H1 (cell line): ENCODE measurements around the gene SCAMP4. TPM values are rescaled to one million over a fixed set of nuclear protein-coding genes. Genes with fewer than 3 reads are reported as not detected.

Source experiments
- CTCF ChIA-PET: fragments of 300-600 bp; sonication (Branson Sonifier 250); formaldehyde crosslinking; loops from one replicate; lab custom pipeline; 2021; ENCODE audit not compliant: partially characterized antibody; lab: Charles Lee
- POLR2A ChIA-PET: fragments of 300-600 bp; sonication (Branson Sonifier 250); formaldehyde crosslinking; loops from one replicate; lab custom pipeline; 2021; ENCODE audit warnings: inconsistent platforms; ENCODE audit not compliant: partially characterized antibody; lab: Charles Lee
- DNase-seq, 2 experiments: peaks; one replicate each; pipeline versions ENCODE4 v3.0.0 to v3.0.0-alpha.2; 2010 to 2022; ENCODE audit warnings: low spot score in 2 of 2, low read depth in 1 of 2, mixed read lengths in 1 of 2
- FAIRE-seq: peaks from 2 replicates; lab custom pipeline; 2011; peaks lifted over from hg19 to GRCh38; lab: Jason Lieb, UNC
- H2AFZ ChIP-seq: 2 replicates; pipeline ENCODE4 v1.8.1; 2012; ENCODE audit warnings: low read length, inconsistent platforms
- H2AK5ac ChIP-seq: 2 replicates; pipeline ENCODE4 v1.6.1; 2013; ENCODE audit warnings: low read depth, low read length
- H2BK120ac ChIP-seq: replicated peaks from 2 replicates; pipeline ENCODE3; 2013; ENCODE audit warnings: low read depth, low read length, inconsistent platforms
- H2BK12ac ChIP-seq: 2 replicates; pipeline ENCODE4 v1.6.1; 2013; ENCODE audit warnings: low read depth, low read length
- H2BK15ac ChIP-seq: 2 replicates; pipeline ENCODE4 v1.6.1; 2013; ENCODE audit warnings: low read length
- H2BK20ac ChIP-seq: 2 replicates; pipeline ENCODE4 v1.6.1; 2013; ENCODE audit warnings: low read length
- H2BK5ac ChIP-seq: 2 replicates; pipeline ENCODE4 v1.6.1; 2013; ENCODE audit warnings: low read depth, low read length
- H3K14ac ChIP-seq: 2 replicates; pipeline ENCODE4 v1.6.1; 2013; ENCODE audit warnings: inconsistent platforms; ENCODE audit not compliant: insufficient read length
- H3K18ac ChIP-seq: 2 replicates; pipeline ENCODE4 v1.6.1; 2013; ENCODE audit warnings: low read length; ENCODE audit errors: extremely low read depth
- H3K23ac ChIP-seq: 2 replicates; pipeline ENCODE4 v1.6.1; 2013; ENCODE audit warnings: inconsistent platforms; ENCODE audit not compliant: insufficient read length
- H3K23me2 ChIP-seq: 2 replicates; pipeline ENCODE4 v1.6.1; 2013; ENCODE audit warnings: low read depth, low read length
- H3K27ac ChIP-seq: 2 replicates; pipeline ENCODE4 v1.6.1; 2011; ENCODE audit warnings: low read depth, low read length, inconsistent platforms
- H3K27me3 ChIP-seq, 4 experiments: replicated peaks in 1 of 4; 1 replicate in 1 of 4; 2 replicates in 3 of 4; pipeline versions ENCODE4 v1.6.1 to v1.8.1; 2011 to 2013; ENCODE audit warnings: low read length in 3 of 4, mild to moderate bottlenecking in 3 of 4, inconsistent platforms in 2 of 4, mixed read lengths in 2 of 4, moderate library complexity in 1 of 4; ENCODE audit not compliant: control insufficient read depth in 3 of 4, insufficient read depth in 3 of 4; ENCODE audit errors: extremely low read depth in 1 of 4
- H3K36me3 ChIP-seq, 4 experiments: 2 replicates each; pipeline versions ENCODE4 v1.6.1 to v1.8.1; 2011 to 2013; ENCODE audit warnings: mild to moderate bottlenecking in 4 of 4, low read length in 3 of 4, moderate library complexity in 2 of 4, control low read depth in 1 of 4, inconsistent platforms in 1 of 4; ENCODE audit not compliant: insufficient read depth in 4 of 4, control insufficient read depth in 2 of 4
- H3K4ac ChIP-seq: replicated peaks from 2 replicates; pipeline ENCODE3; 2013; ENCODE audit warnings: low read length, low read depth, mixed read lengths, inconsistent platforms; ENCODE audit not compliant: insufficient read length
- H3K4me1 ChIP-seq, 4 experiments: replicated peaks in 1 of 4; 1 replicate in 1 of 4; 2 replicates in 3 of 4; pipeline versions ENCODE4 v1.6.1 to v1.8.1; 2011 to 2013; ENCODE audit warnings: low read length in 3 of 4, inconsistent platforms in 2 of 4, mixed read lengths in 1 of 4; ENCODE audit not compliant: insufficient read depth in 4 of 4, control insufficient read depth in 3 of 4
- H3K4me2 ChIP-seq, 2 experiments: 2 replicates each; pipeline versions ENCODE4 v1.6.1 to v1.8.1; 2011 to 2013; ENCODE audit warnings: low read depth in 2 of 2, low read length in 2 of 2, control low read depth in 1 of 2, inconsistent platforms in 1 of 2, mild to moderate bottlenecking in 1 of 2; ENCODE audit not compliant: insufficient read depth in 1 of 2
- H3K4me3 ChIP-seq, 4 experiments: fragments of 200-600, 300-600 bp in 1 of 4; sonication (generic), shearing (Covaris generic), sonication (Bioruptor Twin) in 1 of 4; 2 replicates each; pipeline versions ENCODE4 v1.5.1 to v1.8.1; 2011 to 2016; ENCODE audit warnings: low read length in 4 of 4, low read depth in 3 of 4, control low read depth in 2 of 4, inconsistent platforms in 2 of 4, mild to moderate bottlenecking in 2 of 4, mixed read lengths in 1 of 4, moderate library complexity in 1 of 4; ENCODE audit not compliant: insufficient read depth in 2 of 4; ENCODE audit errors: extremely low read depth in 1 of 4
- H3K56ac ChIP-seq: replicated peaks from 2 replicates; pipeline ENCODE3; 2013; ENCODE audit warnings: low read depth, mild to moderate bottlenecking, mixed read lengths, low read length, inconsistent platforms; ENCODE audit not compliant: insufficient read length
- H3K79me1 ChIP-seq: 2 replicates; pipeline ENCODE4 v1.6.1; 2013; ENCODE audit warnings: low read depth, low read length, control low read depth
- H3K79me2 ChIP-seq, 2 experiments: 2 replicates each; pipeline versions ENCODE4 v1.6.1 to v1.8.1; 2012 to 2013; ENCODE audit warnings: low read length in 2 of 2, mild to moderate bottlenecking in 2 of 2, inconsistent platforms in 1 of 2; ENCODE audit not compliant: insufficient read depth in 2 of 2, control insufficient read depth in 1 of 2
- H3K9ac ChIP-seq, 4 experiments: replicated peaks in 1 of 4; 1 replicate in 1 of 4; 2 replicates in 3 of 4; pipeline versions ENCODE4 v1.6.1 to v1.8.1; 2011 to 2013; ENCODE audit warnings: low read depth in 3 of 4, low read length in 3 of 4, control low read depth in 2 of 4, mild to moderate bottlenecking in 2 of 4, moderate library complexity in 2 of 4, inconsistent platforms in 1 of 4; ENCODE audit errors: extremely low read depth in 1 of 4
- H3K9me3 ChIP-seq, 2 experiments: 2 replicates each; pipeline versions ENCODE4 v1.6.1 to v1.8.1; 2012 to 2013; ENCODE audit warnings: mild to moderate bottlenecking in 2 of 2, moderate library complexity in 2 of 2, control low read depth in 1 of 2, inconsistent platforms in 1 of 2, low read depth in 1 of 2, low read length in 1 of 2, mixed read lengths in 1 of 2; ENCODE audit not compliant: insufficient read depth in 2 of 2
- H4K20me1 ChIP-seq, 2 experiments: replicated peaks in 1 of 2; 2 replicates each; pipeline versions ENCODE3 to v1.8.1; 2011 to 2013; ENCODE audit warnings: inconsistent platforms in 2 of 2, low read length in 2 of 2, mild to moderate bottlenecking in 1 of 2; ENCODE audit not compliant: insufficient read depth in 2 of 2, control insufficient read depth in 1 of 2
- H4K5ac ChIP-seq: 2 replicates; pipeline ENCODE4 v1.6.1; 2013; ENCODE audit warnings: low read length, low read depth, mixed read lengths, inconsistent platforms; ENCODE audit not compliant: insufficient read length
- H4K8ac ChIP-seq: 2 replicates; pipeline ENCODE4 v1.8.0; 2013; ENCODE audit warnings: mild to moderate bottlenecking, moderate library complexity, low read length, inconsistent platforms; ENCODE audit not compliant: insufficient read depth; ENCODE audit errors: extremely low read depth
- H4K91ac ChIP-seq: replicated peaks from 2 replicates; pipeline ENCODE3; 2013; ENCODE audit warnings: low read length, mixed read lengths, inconsistent platforms; ENCODE audit not compliant: insufficient read length
- ATF3 ChIP-seq: IDR thresholded peaks from 2 replicates; pipeline ENCODE4 v1.6.1; 2011; ENCODE audit warnings: low read depth, mild to moderate bottlenecking, low read length; ENCODE audit not compliant: insufficient read depth
- CEBPB ChIP-seq: IDR thresholded peaks from 2 replicates; pipeline ENCODE4 v1.6.1; 2012; ENCODE audit warnings: low read depth, low read length
- CHD2 ChIP-seq: IDR thresholded peaks from 2 replicates; pipeline ENCODE4 v1.6.1; 2012; ENCODE audit warnings: low read length, improper control_type of control experiment
- CTBP2 ChIP-seq: IDR thresholded peaks from 2 replicates; pipeline ENCODE4 v1.7.0; 2011; ENCODE audit warnings: borderline replicate concordance, mild to moderate bottlenecking, moderate library complexity, mixed read lengths, low read length; ENCODE audit not compliant: insufficient read depth, insufficient read length
- NRF1 ChIP-seq: IDR thresholded peaks from 2 replicates; pipeline ENCODE4 v1.6.1; 2011; ENCODE audit warnings: mild to moderate bottlenecking, low read depth, low read length, improper control_type of control experiment
- PHF8 ChIP-seq: fragments of 200-600 bp; sonication (generic); conservative IDR thresholded peaks from 2 replicates; pipeline ENCODE4 v1.7.1; 2012; ENCODE audit warnings: low read depth, mild to moderate bottlenecking, inconsistent platforms, low read length, moderate library complexity
- POLR2A ChIP-seq, 2 experiments: IDR thresholded peaks; 1 replicate in 1 of 2; 2 replicates in 1 of 2; pipeline ENCODE4 v1.6.1; 2011; ENCODE audit warnings: low read depth in 2 of 2, low read length in 2 of 2, mild to moderate bottlenecking in 2 of 2; ENCODE audit errors: control extremely low read depth in 1 of 2
- RAD21 ChIP-seq, 2 experiments: IDR thresholded peaks in 1 of 2; conservative IDR thresholded peaks in 1 of 2; 2 replicates each; pipeline ENCODE4 v1.6.1; 2011; ENCODE audit warnings: low read depth in 2 of 2, low read length in 2 of 2, improper control_type of control experiment in 1 of 2, inconsistent platforms in 1 of 2, mild to moderate bottlenecking in 1 of 2, moderate library complexity in 1 of 2
- RXRA ChIP-seq: IDR thresholded peaks from 2 replicates; pipeline ENCODE4 v1.6.1; 2011; ENCODE audit warnings: low read depth, mild to moderate bottlenecking, low read length, moderate library complexity; ENCODE audit not compliant: insufficient read depth
- SUZ12 ChIP-seq: fragments of 200-600 bp; sonication (generic); IDR thresholded peaks from 2 replicates; pipeline ENCODE4 v1.6.1; 2012; ENCODE audit warnings: mild to moderate bottlenecking, inconsistent platforms, low read length, moderate library complexity, mixed read lengths
- TBP ChIP-seq: IDR thresholded peaks from 2 replicates; pipeline ENCODE4 v1.6.1; 2011; ENCODE audit warnings: low read depth, low read length, improper control_type of control experiment
- TEAD4 ChIP-seq: IDR thresholded peaks from 2 replicates; pipeline ENCODE4 v1.6.1; 2012; ENCODE audit warnings: low read depth, low read length, inconsistent platforms, mixed read lengths
- WGBS, 2 experiments: shearing (Covaris generic) in 1 of 2; methylation state at CpG; one replicate each; pipeline versions ENCODE4 v1.1.6 to v1.1.7; 2013 to 2015; ENCODE audit warnings: low lambda C conversion rate in 2 of 2, mixed read lengths in 2 of 2, inconsistent platforms in 1 of 2, low coverage in 1 of 2, missing lambda C conversion rate in 1 of 2; ENCODE audit not compliant: insufficient replicate concordance in 2 of 2, insufficient coverage in 1 of 2, insufficient read length in 1 of 2; ENCODE audit errors: extremely low coverage in 1 of 2, missing lambda C conversion rate in 1 of 2; 5-methylcytosine and 5-hydroxymethylcytosine counted together
- polyA plus RNA-seq, 7 experiments: library from polyadenylated mRNA; depleted of rRNA in 3 of 7; stranded (reverse) in 5 of 7; unstranded in 2 of 7; fragments of >200 nt in 5 of 7; fragments of 200-250 nt in 2 of 7; gene quantifications; 1 replicate in 5 of 7; 2 replicates in 1 of 7; 4 replicates in 1 of 7; pipeline versions ENCODE4 v1.2.1 to v1.2.3, GENCODE V29; 2011 to 2013; ENCODE audit warnings: missing spikeins in 2 of 7, mixed read lengths in 2 of 7
- total RNA-seq: library from RNA; stranded (reverse); fragmentation: NEBNext Ultra II Directional; extraction: Animal tissue kit (Norgen Biotek cat#: 25700); gene quantifications from 2 replicates; pipeline ENCODE4 v1.2.1, GENCODE V29; 2021

The SCAMP4 gene
- total and polyA plus RNA-seq, 2 of the 8 experiments (the other 6 are each of a cell fraction or from before 2014, with no cell fraction given): 17.1 to 61.4 TPM

- no peaks in the 10 kb centered on the region for H3K27me3 ChIP-seq
- no peak overlapping the region for H2BK12ac ChIP-seq
- peaks cover 50 to 92% of the 10 kb centered on the region in 2 experiments for H3K79me2 ChIP-seq
- no peak overlapping the region for H3K4ac ChIP-seq
- no peaks in the 10 kb centered on the region; a peak in 1 of 4 replicates for H3K9me3 ChIP-seq
- no peak overlapping the region for H2BK120ac ChIP-seq
- H4K5ac ChIP-seq: no peak overlapping the region
- no peaks in the 10 kb centered on the region; a peak in 1 of 8 replicates for H3K36me3 ChIP-seq
- H3K23me2 ChIP-seq: no peaks in the 10 kb centered on the region
- FAIRE-seq (no peak), DNase-seq (no peak)
- peaks cover 44 to 59% of the 10 kb centered on the region in 2 experiments for H4K20me1 ChIP-seq
- H3K9ac ChIP-seq: no peak overlapping the region
- H4K8ac ChIP-seq: no peak overlapping the region
- H4K91ac ChIP-seq: no peak overlapping the region
- no peak overlapping the region for H2AFZ ChIP-seq
- no peak overlapping the region for H2BK20ac ChIP-seq
- peaks cover 0 to 5% (median 1%) of the 10 kb centered on the region in 4 experiments; a peak in 4 of 7 replicates for H3K4me1 ChIP-seq
- H3K4me3 ChIP-seq: no peak overlapping the region
- CTCF ChIA-PET: interaction anchor here (0.6 kb wide), 1 partner anchor 29 kb away, joined by 3 read pairs; no protein-coding TSS in a partner anchor
- no peak overlapping the region for H3K27ac ChIP-seq
- H3K56ac ChIP-seq: no peak overlapping the region
- no peak overlapping the region for H3K18ac ChIP-seq
- peaks cover 26% of the 10 kb centered on the region for H3K79me1 ChIP-seq
- 90% methylated on average over 14 of the region's 16 CpGs; no CpG with 5 or more reads in 1 of the 2 experiments for WGBS, 2 experiments
- POLR2A ChIA-PET: no interaction called here
- H2BK5ac ChIP-seq: no peak overlapping the region
- no peak overlapping the region for H3K23ac ChIP-seq
- H2BK15ac ChIP-seq: no peak overlapping the region
- no peak overlapping the region for H3K14ac ChIP-seq
- no peak overlapping the region for H2AK5ac ChIP-seq
- no peak overlapping the region for H3K4me2 ChIP-seq
- no peak for TF ChIP-seq TEAD4
- no peak for TF ChIP-seq PHF8
- no peak for TF ChIP-seq POLR2A (IDR thresholded peaks at IDR 0.05; ENCODE audit: control extremely low read depth in 1 of 2, low read depth in 2 of 2, low read length in 2 of 2)
- TF ChIP-seq RXRA: no peak
- TF ChIP-seq CEBPB: no peak
- TF ChIP-seq ATF3: no peak
- TF ChIP-seq CTBP2: no peak
- TF ChIP-seq NRF1: no peak
- TF ChIP-seq TBP: no peak
- no peak for TF ChIP-seq CHD2
- TF ChIP-seq RAD21 (IDR thresholded peaks at IDR 0.05 in 1 of 2, conservative IDR thresholded peaks at IDR 0.05 in 1 of 2; ENCODE audit: low read depth in 2 of 2, low read length in 2 of 2): no peak
- no peak for TF ChIP-seq SUZ12
Measured at GRCh38 chr19:1950640-1951039, 45.4 kb downstream of the SCAMP4 start.
